ENCODE measurements around the gene UGT8.
"Not testable (repeated sequence)": the region's sequence is repeated elsewhere in the genome, so short reads cannot be mapped to it uniquely, and the experiment has no call there.

The UGT8 gene, protein sequence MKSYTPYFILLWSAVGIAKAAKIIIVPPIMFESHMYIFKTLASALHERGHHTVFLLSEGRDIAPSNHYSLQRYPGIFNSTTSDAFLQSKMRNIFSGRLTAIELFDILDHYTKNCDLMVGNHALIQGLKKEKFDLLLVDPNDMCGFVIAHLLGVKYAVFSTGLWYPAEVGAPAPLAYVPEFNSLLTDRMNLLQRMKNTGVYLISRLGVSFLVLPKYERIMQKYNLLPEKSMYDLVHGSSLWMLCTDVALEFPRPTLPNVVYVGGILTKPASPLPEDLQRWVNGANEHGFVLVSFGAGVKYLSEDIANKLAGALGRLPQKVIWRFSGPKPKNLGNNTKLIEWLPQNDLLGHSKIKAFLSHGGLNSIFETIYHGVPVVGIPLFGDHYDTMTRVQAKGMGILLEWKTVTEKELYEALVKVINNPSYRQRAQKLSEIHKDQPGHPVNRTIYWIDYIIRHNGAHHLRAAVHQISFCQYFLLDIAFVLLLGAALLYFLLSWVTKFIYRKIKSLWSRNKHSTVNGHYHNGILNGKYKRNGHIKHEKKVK

DNA sequence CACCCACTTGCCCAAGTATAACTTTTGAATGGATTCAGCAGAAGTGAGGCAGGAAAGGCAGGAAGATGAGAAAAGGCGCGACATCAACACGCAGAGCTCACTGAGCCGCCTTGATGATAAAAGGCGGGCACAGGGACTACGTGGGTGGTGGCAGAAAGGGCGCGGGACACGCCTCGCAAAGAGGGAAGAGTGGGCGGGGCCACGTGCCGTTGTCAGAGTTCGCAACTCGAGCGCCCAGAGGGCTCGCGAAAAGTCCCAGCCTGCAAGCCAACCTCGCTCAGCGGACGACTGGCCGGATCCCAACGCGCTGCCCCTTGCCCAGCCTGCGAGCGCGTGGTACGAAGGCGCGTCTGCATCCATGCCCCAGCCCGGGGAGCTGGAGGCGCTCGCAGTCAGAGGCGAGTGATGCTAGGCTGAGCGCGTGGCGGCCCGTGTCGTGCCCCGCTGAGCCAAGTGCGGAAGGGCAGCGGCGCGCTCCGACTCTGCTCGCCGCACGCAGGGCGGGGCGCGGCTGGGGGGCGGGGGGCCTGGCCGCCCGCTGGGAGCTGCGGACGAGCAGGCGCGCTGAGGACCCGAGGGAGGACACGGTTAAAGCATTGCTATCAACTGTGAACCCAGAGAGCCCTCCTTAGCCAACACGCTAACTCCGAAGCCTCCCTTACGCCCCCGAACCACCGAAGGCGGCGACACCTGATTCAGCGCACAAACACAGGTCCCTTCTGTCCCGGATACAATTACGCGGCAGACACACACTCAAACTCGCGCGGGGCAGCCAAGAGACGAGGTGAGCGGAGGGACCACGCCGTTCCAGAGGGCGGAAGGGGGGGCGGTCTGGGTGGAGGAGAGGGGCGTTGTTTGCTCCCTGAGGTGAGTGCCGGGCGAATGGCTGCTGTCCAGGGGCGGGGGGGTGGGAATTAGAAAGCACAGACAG, at the start of gene UGT8:
UGT8 (plus strand) TSS at position 617 of the 931 bp plus-strand sequence. CDS start 24,074 bp downstream, outside the sequence.
- peak; percentile 81 for DNase-seq

DNA sequence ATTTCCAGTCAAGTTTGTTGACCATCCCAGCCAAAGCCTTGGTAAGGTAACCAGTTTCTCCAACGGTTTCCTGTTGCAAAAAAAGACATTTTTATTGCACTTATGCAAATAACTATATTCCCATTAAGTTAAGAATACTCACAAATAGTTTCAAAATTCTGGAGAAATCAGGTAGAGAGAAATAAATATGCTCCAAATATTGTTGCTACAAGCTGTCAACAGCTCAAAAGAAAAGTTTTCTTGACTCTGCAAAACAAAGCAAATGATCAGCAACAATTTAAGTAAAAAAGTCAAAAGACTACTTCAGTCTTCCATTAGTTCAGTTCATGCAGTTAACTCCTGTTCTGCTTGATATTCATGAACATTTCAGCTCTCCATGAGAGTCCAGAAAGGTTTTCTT, 49.0 kb upstream of the UGT8 start:
- no peak for DNase-seq

DNA sequence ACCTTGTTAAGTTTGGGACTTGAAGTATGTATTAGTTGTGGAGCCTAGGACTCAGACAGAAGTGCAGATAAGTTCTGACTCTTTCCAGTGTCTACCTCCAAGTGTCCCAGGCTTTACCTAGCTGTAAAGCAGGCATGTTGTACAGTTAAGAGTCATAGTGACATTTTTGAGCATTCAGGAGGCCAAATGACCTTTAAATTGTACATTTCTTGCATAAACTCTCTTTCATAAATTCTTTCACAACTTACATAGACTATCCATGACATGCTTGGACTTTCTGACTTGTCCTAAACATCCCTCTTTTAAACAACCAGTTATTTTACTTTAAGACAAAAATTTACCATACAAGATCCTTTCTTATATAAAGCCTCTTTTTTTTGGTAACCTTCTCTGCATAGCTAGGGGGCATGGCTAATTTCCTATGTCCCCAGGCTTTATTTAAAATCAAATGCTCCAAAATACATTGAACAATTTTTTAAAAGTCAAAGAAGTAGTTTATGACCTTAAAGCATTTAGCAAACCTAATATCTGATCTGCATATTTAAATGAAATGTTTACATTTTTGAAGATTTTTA, 40.1 kb upstream of the UGT8 start:
- no peak for DNase-seq

DNA sequence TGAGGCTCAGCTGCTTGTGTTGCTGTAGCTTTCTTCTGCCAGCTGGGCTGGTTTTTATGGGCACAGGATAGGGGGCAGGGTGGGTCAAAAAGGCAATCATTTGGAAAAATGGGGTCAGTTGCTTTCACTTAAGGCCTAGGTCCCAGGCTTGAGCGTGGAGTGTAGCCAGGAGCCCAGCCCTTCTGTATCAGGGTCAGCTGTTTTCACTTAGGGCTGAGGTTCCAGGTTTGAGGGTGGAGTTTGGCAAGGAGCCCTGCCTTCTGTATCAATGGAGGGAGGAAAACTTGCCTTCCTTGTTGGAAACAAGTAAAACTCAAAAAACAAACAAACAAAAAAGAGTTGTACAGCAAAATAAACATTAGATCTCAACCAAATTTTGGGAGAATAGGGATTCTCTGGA, 37.0 kb upstream of the UGT8 start:
- DNase-seq: no peak

DNA sequence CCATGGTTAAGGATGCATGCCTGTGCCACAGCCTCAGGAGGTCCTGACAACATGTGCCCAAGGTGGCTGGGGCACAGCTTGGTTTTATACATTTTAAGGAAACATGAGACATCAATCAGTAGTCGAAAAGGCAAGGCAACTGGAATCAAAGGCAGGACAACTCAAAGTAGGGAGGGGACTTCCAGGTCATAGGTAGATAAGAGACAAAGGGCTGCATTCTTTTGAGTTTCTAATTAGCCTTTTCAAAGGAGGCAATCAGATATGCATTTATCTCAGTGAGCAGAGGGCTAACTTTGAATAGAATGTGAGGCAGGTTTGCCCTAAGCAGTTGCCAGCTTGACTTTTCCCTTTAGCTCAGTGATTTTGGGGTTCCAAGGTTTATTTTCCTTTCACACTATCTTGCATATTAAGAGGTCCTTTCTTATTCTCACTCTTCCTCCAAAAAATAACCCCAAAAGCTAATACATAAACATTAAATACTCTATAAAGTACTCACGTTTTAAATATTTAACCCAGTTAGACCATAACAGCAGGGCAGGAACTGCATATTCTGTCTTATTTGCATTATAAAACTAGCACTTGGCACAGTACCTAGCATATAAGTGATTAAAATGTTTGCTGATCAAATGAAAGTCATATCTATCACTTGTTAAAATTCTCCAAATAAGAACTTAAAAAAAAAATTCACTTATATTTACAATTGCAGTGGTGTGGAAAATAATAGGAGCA, 36.3 kb upstream of the UGT8 start:
- DNase-seq: no peak

DNA sequence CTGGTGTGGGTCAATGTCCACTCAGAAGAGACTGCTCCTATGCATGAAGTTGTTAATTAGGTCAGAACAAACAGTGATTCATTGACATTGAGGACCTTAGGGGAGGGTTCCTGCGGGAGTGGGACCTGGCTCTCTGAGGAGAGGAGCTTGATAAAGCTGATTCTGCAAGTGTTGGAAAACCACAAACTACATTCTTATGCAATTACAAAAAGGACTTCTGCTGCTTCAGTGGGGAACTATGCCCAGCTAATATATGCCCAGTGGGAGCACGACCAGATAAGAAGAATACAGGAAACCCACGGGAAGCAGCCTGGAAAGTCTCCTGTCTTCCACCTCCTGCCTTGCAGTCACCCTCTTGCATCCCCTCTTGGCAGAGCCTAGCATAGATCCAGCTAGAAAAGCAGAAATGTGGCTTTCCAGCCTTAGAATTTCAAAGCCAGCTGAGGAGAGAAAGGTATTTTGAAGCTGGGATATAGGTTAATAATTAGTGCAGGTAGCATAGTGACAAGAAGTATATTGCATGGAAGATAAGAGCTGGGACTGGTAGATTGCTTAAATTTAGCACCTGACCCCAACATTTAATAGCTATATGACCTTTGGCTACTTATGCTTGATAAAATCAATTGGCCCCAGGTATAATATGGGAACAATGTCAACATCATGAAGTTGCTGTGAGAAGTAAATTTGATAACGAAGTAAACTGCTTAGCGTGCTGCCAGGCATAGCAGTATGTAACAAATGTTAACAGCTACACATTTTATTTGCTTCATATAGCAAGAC, 34.9 kb upstream of the UGT8 start:
- no peak for DNase-seq

DNA sequence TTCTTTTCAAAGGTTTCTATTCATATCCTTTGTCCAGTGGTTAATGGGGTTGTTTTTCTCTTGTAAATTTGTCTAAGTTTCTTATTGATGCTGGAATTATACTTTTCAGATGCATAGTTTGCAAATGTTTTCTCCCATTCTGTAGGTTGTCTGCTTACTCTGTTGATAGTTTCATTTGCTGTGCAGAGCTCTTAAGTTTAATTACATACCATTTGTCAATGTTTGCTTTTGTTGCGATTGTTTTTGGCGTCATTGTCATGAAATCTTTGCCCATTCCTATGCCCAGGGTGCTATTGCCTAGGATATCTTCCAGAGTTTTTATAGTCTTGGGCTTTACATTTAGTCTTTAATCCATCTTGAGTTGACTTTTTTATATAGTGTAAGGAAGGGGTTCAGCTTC, 21.2 kb upstream of the UGT8 start:
- DNase-seq: no peak

DNA sequence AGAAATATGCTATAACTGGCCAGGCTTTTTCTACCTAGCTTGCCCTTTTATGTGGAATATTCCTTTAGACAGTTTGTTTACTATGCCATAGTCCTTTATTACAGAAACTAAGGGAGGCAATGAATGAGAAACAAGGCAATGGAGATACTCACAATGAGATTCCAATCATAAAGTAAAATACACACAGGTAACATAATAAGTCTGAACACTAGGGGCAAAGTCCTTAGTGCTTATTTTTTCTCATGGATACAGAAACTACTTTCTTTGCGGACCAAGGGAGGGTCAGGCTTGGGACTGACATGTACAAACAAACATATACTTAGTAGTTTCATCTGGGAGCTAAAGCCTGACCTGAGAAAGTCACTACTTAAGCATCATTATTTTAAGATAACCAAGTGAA, 16.0 kb upstream of the UGT8 start:
- no peak for DNase-seq

DNA sequence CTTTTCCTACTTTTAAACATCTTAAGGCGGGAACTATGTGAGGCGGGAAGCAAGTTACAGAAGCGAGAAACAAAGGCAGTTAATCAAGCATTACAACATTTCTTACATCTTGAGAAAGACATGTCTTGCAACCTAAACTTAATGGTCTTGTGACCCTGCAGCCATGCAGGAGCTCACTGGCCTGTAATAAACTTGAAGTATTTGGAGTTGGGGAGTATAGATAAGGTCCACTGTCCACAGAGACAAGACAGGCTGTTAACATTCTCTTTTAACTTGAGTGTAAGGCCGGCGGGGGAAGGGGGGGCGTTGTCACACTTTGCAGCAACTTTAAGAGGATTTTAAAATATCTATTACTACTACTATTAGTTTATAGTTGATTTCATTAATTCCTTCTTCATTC, 10.3 kb upstream of the UGT8 start:
- no peak for DNase-seq

DNA sequence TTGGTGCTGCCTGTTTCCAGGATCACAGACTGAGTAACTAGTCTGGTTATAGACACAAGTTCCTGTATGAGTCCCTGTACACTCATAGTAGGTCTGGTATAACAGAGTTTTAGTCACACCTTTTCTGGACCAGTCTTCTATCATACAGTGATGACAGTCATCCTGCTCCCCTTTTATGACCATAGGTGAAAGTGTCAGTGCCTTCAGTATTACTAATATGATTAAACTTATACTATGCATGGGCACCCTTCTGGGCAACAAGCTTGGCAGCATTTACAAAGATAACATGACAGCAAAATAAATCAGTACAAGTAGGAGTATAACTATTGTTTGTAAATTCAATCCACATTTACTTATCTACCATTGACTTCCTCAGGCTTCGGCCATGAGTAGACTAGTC, 8.2 kb upstream of the UGT8 start:
- not testable (repeated sequence) for DNase-seq

DNA sequence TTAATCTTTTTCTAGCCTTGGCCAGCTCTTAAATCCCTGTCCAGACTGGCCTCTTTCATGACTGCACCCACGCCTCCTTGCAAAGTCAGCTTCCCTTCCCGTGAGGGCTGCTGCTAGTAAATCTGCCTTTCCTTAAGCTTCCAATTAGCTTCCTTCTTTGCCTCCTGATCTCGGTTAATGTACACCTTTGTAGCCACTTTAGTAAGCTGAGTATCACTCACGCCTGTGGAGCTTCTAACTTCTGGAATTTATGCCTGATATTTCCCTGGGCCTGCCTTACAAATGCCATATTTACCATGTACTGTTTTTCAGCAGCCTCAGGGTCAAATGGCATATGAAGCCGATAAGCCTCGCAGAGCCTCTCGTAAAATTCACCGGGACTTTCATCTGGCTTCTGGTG, 5.1 kb upstream of the UGT8 start:
- no peak for DNase-seq

DNA sequence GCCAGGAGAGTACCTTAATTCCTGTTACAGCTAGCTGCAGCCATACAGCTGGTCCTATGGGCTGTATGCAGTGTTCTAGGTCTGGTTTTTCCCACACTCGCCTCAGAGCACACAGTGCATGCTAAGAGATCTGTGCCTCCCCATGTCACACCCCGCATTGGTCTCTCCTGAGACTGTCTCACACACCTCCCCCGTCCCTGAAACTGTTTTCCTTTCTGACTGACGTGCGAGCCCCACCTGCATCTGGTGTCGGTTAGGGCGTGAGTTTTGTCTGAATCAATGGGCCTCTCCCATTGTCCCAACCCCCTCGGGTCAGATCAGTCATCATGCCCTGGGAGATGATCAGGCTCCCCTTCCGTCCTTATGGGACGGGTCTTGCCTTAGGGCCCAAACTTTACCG, 3.4 kb upstream of the UGT8 start:
- no peak for DNase-seq

DNA sequence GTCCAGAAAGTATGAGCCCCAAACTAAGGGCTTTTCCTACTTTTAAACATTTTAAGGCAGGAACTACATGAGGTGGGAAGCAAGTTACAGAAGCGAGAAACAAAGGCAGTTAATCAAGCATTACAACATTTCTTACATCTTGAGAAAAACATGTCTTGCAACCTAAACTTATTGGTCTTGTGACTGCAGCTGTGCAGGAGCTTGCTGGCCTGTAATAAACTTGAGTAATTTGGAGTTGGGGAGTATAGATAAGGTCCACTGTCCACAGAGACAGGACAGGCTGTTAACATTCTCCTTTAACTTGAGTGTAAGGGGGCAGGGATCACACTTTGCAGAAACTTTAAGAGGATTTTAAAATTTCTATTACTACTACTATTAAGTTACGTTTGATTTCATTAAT, 2.7 kb upstream of the UGT8 start:
- DNase-seq: no peak

DNA sequence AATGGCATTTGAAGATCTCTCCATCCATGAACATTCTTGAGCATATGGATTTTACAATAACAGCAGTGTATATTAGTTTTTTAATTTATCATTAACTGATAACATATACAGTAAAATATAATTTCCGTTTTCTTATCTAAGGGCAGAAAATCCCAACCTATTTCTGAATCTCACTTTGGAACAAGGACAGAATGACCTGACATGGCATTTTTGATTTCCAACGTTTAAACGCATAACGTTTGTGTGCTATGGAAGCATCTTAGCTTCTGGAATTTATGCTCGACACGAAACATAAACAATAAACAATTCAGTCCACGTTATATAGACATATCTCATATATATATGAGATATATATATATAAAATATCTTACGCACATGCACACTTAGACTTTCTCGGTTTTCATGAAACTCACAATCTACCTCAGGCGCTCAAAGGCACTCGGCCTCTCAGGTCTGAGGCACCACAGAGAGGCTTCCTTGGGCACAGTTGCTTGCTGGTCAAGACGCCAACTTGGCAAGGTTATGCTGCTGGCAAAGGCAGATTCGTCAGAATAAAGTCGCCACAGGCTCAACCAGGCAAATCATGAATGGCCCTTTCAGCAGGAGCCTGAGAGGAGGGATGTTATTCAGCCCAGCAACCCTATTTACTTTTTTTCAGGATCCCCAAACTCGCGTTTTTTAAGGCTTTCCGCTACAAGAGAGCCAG, 1.0 kb upstream of the UGT8 start:
- no peak for DNase-seq

DNA sequence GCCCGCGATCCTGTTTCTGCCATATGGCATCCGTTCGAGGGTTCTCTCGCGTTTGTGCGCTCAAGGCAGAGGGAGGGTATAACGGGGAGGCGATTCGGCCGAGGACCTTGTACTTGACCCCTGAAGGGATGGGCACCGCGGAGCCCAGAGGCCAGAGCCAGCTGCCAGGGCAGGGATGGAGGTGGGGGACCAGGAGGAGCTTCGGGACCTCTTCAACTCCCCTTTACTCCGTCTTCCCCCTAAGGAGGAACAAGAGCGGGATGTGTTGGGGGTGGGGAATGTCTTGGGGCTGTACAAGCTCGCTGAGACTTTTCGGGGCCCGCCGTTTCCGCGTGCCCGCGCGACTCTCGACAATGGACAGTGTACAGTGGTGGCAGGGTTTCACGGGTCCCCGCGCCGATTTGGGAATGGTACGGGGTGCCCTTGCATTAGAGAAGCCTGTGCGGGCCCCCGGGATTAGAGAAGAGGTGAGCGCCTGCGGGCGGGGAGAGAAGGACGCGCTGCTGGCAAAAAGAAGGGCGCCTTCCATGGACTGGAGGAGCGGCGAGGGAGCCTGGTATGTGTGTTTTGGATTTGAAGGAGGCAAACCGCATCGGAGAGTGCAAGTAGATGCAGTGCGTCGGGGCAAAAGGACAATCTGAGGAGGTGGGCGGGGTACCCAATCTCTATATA, 760 bp downstream of the UGT8 start:
- DNase-seq: peak; percentile 22

DNA sequence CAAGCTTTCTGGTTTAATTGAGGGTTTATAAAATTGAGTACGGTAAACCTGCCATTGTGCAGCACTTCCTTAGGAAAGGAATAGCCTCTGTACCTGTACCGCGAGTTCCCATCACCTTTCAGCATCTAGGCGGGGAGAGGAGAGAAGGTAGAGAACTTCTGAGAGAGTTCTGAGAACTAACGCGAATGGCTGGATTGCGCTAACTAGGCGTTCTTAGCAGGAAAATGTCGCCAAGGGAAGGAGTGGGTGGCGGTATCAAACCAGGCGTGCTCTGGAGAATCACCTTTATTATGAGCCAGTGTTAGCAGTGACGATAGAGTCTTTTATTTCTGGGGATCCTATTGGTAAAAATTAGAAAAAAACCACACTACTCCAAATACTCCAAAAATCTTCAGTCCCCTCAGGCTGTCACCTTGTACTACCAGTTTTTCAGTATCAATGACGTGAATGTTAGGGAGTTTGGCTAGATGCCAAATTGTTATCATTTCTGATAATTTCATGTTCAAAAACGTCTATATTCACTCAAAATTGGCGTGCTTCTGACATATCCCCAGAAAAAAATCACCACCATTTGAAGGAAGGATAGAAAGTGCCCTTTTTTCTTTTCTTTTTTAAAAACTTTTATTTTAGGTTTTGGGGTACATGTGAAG, 1.4 kb downstream of the UGT8 start:
- DNase-seq: peak; percentile 10

DNA sequence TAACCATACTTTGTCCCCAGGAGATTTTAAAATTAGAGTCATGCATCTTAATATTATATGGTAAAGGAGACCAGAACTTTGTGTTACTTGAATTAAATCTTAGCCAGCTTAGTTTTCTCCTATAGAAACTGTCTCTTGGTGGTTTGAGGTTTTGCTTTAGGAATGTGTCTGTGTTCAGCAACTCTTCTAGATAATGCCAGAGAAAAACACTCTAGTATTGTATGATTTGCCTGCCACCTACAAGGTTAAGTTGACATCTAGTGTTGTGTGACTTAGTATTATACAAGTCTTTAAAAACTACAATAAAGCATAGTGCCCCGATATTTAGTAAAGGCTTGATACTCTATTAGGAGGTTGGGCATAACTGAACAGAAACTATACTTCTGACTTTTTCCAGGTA, 2.1 kb downstream of the UGT8 start:
- no peak for DNase-seq

DNA sequence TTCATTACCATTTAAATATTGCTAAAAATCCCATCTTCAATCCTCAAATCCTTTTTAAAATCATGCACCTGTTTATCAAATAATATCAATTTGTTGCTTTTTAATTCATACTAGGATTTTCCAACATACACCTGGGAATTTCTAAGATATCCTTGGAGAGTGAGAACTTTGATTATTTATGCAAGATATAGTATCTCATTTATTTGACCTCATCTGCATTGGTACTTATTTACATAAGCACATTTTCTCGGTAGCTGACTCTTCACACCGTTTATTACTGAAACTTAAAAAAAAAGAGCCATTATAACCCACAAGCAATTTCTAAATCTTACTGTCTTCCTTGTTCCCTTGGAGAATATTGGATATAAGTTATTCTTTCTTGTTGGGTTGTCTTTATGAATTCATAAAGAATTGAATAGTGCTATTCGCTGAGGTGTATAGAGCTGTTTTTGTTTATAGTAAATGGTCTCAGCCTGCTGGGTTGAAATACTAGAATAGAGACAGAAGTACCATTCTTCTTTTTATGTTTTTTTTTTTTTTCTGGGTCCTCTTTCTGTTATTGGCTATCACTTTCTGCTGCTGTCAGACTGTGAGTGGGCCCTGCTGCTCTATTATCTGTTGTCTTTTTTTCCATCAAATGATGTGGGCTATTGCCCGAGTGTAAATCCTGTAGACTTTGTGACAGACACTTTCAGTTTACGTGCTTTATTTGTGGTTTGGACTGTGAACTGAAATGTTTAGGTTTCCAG, 2.9 kb downstream of the UGT8 start:
- peak; percentile 24 for DNase-seq

DNA sequence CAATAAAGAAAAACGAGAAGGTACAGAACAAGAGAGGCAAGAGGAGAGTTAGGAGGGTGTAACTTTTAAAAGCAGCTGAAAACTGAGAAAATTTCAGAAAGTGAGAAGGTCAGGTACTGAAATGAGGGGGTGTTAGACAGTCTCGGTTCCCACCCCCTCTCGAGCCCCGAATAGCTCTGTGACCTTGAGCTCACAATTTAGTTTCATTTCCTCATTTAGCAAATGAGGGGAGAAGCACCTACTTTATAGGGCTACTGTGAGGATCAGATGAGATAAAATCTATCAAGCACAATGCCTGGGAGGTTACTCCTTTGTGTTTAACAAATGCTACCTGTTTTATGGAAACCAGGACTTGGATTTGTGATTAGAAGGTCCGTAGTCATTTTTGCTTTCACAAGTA, 4.9 kb downstream of the UGT8 start:
- DNase-seq: no peak
